Astrocyte of the hippocampus (primary cell): ENCODE measurements around the gene SETBP1.

Source experiments
- DNase-seq: peaks from one replicate; pipeline ENCODE4 v3.0.0; 2011; ENCODE audit warnings: low read depth, low spot score

The SETBP1 gene

GRCh38 chr18:44870631-44871502 lies 190.2 kb downstream of the SETBP1 start:
- no peak for DNase-seq

DNA sequence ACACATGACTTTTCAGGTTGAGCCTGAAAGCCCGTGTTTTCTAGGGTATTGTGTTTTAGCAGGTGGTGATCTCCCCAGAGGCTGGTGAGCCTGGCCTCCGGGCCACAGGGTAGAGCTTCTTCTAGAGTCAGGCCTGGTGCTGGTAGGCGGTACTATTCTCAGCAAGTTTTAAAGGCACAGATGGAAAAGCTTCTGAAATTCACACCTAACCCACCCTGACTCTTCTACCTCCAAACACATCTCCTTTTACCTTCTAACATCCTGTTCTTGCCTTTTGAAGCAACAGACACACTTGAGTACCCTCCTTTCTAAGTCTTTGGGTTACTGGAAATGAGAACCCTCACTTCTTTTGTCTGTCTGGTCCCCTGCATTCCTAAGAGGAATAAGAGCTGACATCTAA lies 191.1 kb downstream of the SETBP1 start:
- no peak for DNase-seq

DNA sequence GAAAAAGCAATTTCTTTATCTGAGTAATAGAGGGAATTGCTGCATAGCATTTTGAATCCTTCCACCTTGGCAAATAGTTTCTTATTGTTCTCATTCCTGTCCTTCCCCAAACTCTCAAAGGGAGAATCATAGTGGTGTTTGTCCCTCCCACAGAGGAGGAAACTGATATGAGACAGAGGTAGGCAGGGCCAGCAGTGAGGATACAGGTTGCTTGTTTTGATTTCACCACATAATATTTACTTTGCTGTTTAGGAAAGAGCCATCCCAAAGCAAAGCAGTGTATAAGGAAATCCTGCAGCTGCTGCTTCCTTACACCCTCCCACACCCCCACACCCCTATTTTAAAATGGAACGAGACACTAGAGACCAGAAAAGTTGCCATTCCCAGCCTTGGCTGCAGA lies 195.3 kb downstream of the SETBP1 start:
- no peak for DNase-seq

- no peak for DNase-seq
Observed at GRCh38 chr18:44876755-44877154, 196.1 kb downstream of the SETBP1 start.

GRCh38 chr18:44878335-44878734 lies 197.6 kb downstream of the SETBP1 start:
- no peak for DNase-seq

- DNase-seq = no peak
Observed at GRCh38 chr18:44880170-44880569, 199.5 kb downstream of the SETBP1 start.

DNA sequence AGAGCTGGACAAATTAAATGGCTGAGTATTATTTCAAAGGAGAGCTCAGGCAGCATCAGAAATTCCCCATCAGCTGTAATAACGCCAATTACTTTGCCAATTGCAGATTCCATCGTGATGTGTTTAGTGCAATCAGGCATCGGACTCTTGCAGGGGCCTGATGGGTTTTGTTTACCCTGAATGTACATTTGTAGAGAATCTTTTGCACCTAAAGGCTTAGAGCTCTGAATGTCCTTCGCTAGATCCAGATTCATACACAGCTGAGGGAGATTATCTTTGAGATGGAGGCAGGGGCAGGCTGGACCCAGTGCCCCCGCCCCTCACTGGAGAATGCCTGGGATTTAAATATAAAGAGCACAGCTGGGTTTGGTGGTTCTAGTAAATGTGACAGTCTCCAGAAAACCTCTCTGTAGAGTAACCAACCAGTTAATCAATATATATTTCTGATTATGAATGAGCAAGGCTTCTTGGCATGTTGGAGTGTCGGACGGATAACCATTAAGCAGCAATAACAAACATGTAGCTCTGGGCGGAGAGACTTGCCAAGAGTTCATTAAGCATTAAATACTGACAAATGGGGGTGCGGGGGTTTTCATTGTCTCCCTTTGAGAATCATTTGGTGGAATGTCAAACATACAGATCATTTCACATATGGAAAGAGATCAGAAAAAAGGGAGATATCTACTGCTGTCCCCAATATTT lies 200.9 kb downstream of the SETBP1 start:
- peak; percentile 14 for DNase-seq

DNA sequence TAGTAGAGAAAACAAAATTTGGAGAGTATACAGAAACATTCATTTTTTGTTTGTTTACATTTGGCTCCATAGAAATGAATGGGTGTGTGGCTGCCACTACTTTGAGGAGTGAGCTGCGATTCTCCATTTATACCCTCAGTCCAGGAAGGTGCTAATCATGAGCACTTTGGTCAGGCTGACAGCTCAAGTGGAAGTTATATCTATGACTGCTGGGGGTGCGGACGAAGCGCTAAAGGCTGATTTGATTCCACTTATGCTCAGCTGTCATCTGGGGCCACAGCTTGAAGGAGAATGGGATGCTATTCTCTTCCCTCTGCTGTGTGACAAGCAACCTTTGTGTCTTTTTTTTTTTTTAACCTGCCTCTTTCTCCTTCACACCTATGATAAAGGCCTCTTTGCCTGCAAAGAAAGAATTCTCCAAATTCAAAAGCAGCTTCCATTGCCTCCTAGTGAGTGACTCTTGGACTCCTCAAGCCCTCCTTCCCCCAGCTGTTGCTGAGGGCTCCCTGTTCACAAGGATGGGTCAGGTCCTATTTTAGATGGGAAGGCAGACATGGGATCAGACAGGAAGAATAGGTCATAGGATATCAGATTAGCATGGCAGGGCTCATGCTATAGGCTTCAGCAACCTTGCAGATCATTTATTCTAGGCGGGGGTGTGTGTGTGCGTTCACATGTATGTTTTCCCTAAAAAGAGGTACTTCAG lies 201.6 kb downstream of the SETBP1 start:
- no peak for DNase-seq

GRCh38 chr18:44883671-44884070 lies 203.0 kb downstream of the SETBP1 start:
- DNase-seq = no peak

DNA sequence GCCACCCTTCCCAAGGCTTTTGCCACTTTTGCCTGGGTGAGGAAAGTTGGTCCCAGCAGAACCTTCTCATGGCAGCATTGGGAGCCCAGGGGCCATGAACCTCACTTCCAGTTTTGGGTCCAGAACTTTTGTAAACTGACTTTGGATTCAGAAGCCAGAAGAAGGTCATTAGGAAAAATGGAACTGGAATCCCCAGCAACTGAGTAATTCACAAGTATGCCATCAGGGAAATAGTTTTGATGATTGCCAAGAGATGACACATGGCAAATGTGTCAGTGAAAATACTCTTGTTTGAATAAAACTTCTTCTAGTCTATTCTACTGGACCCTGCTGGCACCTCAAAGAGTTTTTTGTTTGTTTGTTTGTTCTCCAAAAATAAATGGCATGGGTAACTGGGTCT lies 203.7 kb downstream of the SETBP1 start:
- no peak for DNase-seq

DNA sequence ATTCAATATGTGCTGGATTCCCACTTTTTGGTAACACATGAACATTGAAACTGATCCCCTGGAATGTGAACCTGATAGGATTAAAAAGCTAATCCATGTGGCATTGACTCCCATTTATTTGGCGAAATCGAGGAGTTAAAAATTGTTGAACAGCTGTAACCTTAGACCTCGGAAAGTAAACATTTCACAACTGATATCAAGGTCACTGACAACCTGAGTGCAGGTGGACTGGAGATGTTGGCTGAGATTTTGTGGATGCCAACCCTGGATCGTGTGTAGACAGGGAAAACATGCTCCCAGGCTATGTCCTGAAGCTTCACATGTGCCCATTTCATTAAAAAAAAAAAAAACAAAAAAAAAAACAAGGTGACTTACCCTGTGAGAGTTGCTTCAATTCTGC lies 204.8 kb downstream of the SETBP1 start:
- DNase-seq = no peak

GRCh38 chr18:44887227-44887631 lies 206.5 kb downstream of the SETBP1 start:
- peak; percentile 79 for DNase-seq

- no peak for DNase-seq
Observed at GRCh38 chr18:44889111-44889510, 208.4 kb downstream of the SETBP1 start.

- no peak for DNase-seq
Observed at GRCh38 chr18:44893045-44893706, 212.5 kb downstream of the SETBP1 start.

DNA sequence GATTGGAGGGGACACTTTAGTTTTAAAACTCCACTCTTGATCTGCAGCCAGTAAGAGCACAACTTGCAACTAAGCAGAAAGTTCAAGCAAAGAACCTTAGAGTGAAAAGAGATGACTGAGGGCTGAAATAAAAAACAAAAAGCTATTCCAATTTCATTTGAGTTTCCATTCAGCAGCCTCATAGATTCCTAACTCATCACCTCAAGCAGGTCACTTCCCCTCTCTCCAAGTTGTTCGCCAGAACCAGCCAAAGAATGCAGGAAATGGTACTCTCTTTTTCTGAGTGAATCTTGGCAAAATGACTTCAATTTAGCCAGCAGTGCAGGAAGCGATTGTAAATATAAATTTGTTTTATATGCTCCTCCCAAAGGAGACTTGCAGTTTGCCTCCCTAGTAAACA lies 213.3 kb downstream of the SETBP1 start:
- DNase-seq = peak; percentile 14

DNA sequence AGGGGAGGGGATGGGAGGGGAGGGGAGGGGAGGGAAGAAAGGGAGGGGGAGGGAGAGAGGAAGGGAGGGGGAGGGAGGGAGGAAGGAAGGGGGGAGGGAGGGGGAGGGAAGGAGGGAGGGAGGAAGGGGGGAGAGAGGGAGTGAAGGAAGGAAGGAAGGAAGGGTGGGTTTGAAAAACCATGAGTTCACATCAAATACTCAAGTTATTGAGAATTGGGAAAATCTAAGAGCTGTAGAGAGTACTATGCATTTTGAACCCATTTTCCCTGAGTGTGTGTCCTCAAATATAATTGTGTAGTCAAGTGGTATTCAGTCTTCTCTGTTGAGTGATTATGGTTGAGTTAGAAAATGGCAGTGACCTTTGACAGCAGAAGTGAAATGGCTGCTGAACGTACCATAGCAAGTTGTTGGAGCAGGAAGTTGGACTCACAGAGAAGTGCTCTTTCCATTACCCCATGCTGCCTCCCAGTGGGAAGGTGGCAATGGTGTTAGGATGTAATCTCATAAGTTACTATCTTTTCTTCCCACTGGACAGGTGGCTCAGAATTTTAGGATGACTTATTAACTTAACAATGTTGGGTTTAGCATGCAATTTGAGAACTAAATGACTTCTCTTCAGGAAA lies 214.6 kb downstream of the SETBP1 start:
- peak; percentile 23 for DNase-seq

DNA sequence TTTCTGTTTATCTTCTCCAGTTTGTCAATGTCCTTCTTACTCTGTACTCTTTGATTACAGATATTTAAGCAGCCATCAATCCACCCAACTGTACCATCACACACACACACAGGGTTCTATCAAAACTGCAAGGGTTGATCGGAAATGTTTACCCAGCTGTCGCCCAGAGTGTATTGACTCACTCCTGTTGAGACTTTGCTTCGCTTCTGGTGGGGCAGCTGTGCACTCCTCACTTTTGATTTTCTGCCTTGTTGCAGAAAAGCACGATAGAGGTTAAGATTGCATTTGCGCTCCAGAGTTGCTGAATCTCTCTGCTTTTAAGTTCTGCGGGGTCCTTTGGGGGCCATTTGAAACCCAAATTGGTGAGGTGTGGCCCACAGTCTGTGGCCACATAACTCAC lies 216.2 kb downstream of the SETBP1 start:
- DNase-seq = no peak

- no peak for DNase-seq
Observed at GRCh38 chr18:44897411-44897810, 216.7 kb downstream of the SETBP1 start.

- no peak for DNase-seq
Observed at GRCh38 chr18:44897816-44898215, 217.1 kb downstream of the SETBP1 start.

- no peak for DNase-seq
Observed at GRCh38 chr18:44898498-44898897, 217.8 kb downstream of the SETBP1 start.

DNA sequence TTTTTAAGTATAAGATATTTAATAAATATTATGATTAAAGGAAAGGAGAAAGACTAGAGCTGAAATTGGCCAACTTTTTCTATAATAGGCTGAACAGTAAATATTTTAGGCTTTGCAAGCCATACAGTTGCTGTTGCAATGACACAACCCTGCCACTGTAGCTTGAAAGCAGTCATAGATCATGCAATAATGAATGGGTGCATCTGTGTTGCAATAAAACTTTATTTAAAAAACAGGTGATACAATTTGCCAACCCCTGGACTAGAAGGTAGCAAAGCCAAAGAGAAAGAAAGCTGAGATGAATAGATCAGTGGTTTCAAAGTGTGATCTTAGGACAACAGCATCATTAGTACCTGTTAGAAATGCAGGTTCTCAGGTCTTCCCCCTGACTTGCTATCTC lies 219.1 kb downstream of the SETBP1 start:
- DNase-seq = no peak
